Karpas-422 (cell line): ENCODE measurements around the gene ZNF692. TPM values are rescaled to one million over a fixed set of nuclear protein-coding genes. Genes with fewer than 3 reads are reported as not detected.
"Not testable (repeated sequence)": the region's sequence is repeated elsewhere in the genome, so short reads cannot be mapped to it uniquely, and the experiment has no call there.

Source experiments
- DNase-seq: peaks from one replicate; pipeline ENCODE4 v3.0.0-alpha.2; 2015
- H2AFZ ChIP-seq: fragments of 200-600 bp; sonication (generic); 2 replicates; pipeline ENCODE4 v1.6.1; 2014; ENCODE audit warnings: antibody characterized with exemption, low read length, mixed read lengths
- H3K27ac ChIP-seq: fragments of 200-600 bp; sonication (generic); 2 replicates; pipeline ENCODE4 v1.5.1; 2014; ENCODE audit warnings: mild to moderate bottlenecking, low read length, moderate library complexity
- H3K27me3 ChIP-seq: fragments of 200-600 bp; sonication (generic); 2 replicates; pipeline ENCODE4 v1.6.1; 2014; ENCODE audit warnings: low read length, mixed read lengths
- H3K36me3 ChIP-seq: fragments of 200-600 bp; sonication (generic); 2 replicates; pipeline ENCODE4 v1.6.1; 2014; ENCODE audit warnings: low read length, mixed read lengths; ENCODE audit not compliant: insufficient read depth
- H3K4me1 ChIP-seq: fragments of 200-600 bp; sonication (generic); 2 replicates; pipeline ENCODE4 v1.6.1; 2014; ENCODE audit warnings: mild to moderate bottlenecking, low read length, mixed read lengths
- H3K4me2 ChIP-seq: fragments of 200-600 bp; sonication (generic); 2 replicates; pipeline ENCODE4 v1.6.1; 2014; ENCODE audit warnings: low read length, low read depth, mild to moderate bottlenecking; ENCODE audit not compliant: poor library complexity, severe bottlenecking
- H3K4me3 ChIP-seq: fragments of 200-600 bp; sonication (generic); 2 replicates; pipeline ENCODE4 v1.5.1; 2014; ENCODE audit warnings: mild to moderate bottlenecking, antibody characterized with exemption, low read length, mixed read lengths
- H3K79me2 ChIP-seq: fragments of 200-600 bp; sonication (generic); 2 replicates; pipeline ENCODE4 v1.6.1; 2014; ENCODE audit warnings: mild to moderate bottlenecking, low read length, mixed read lengths
- H3K9ac ChIP-seq: fragments of 200-600 bp; sonication (generic); 2 replicates; pipeline ENCODE4 v1.6.0; 2014; ENCODE audit warnings: low read length
- H3K9me2 ChIP-seq: fragments of 200-600 bp; sonication (generic), shearing (Covaris generic); replicated peaks from 2 replicates; pipeline ENCODE4 v1.6.0; 2014; ENCODE audit warnings: mild to moderate bottlenecking, low read length, moderate library complexity; ENCODE audit not compliant: insufficient read depth
- H3K9me3 ChIP-seq: fragments of 300-700, 200-600 bp; sonication (generic); 2 replicates; pipeline ENCODE4 v1.6.1; 2014; ENCODE audit warnings: low read length, mixed read lengths
- H4K20me1 ChIP-seq: fragments of 200-600 bp; sonication (generic); 2 replicates; pipeline ENCODE4 v1.6.1; 2014; ENCODE audit warnings: mild to moderate bottlenecking, antibody characterized with exemption, low read length, low read depth; ENCODE audit not compliant: insufficient read depth
- total RNA-seq: library from RNA; depleted of rRNA; stranded (reverse); fragments of >200 nt; shearing (Covaris generic); gene quantifications from 2 replicates; pipeline ENCODE4 v1.2.3, GENCODE V29; 2014; ENCODE audit warnings: low replicate concordance

The ZNF692 gene
- total RNA-seq, 1 experiment from 2014 or later = 27.2 TPM

DNA sequence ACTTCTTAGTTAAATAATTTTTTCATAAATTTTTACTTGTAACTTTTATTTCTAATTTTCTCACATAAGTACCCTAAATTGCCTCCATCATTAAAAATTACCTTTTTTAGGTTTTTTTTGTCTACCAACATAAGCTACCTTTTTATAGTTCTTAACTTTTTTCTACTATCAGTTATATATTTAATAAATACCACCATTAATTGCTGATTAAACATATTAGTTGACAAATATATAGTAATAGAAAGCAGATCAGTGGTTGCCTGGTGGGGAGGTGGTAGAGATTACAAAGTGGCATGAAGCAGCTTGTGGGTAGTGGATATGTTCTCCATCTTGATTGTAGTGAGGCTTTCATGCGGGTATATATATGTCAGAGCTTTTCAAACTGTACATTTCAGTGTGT lies 27.0 kb downstream of the ZNF692 start:
- Histone ChIP-seq H2AFZ (no peak overlapping the region), H4K20me1 (no peaks in the 10 kb centered on the region), H3K4me1 (peaks cover 14% of the 10 kb centered on the region), H3K9me2 (no peaks in the 10 kb centered on the region), H3K79me2 (no peaks in the 10 kb centered on the region), H3K27ac (no peak overlapping the region), H3K27me3 (no peaks in the 10 kb centered on the region), H3K4me2 (no peak overlapping the region), H3K36me3 (no peaks in the 10 kb centered on the region), H3K9ac (no peak overlapping the region), H3K4me3 (no peak overlapping the region), H3K9me3 (no peaks in the 10 kb centered on the region)
- no peak for DNase-seq

DNA sequence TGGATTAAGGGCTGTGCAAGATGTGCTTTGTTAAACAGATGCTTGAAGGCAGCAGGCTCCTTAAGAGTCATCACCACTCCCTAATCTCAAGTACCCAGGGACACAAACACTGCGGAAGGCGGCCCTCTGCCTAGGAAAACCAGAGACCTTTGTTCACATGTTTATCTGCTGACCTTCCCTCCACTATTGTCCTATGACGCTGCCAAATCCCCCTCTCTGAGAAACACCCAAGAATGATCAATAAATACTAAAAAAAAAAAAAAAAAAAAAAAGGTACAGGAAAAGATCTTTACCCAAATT lies 28.2 kb downstream of the ZNF692 start:
- H3K4me3 ChIP-seq, H3K4me2 ChIP-seq, H4K20me1 ChIP-seq: not testable (repeated sequence)

DNA sequence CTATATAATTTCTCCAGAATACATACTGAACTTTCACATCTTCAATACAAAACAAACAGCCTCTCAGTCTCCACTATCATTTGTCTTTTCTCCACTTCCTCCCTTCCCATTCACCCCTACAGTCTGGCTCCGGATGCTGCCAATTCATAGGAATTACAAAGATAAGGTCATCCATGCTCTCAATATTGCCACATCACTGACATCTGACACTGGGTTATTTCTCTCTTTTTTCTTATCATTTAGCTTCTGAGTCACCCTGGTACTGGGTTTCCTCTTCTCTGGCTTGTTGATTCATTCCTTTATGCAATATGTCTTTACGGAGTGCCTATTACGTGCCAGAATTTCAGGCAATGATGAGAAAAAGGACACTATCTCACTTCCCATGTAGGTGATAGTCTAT lies 30.0 kb downstream of the ZNF692 start:
- Histone ChIP-seq H3K4me1 (peaks cover 23% of the 10 kb centered on the region), H3K9me3 (no peaks in the 10 kb centered on the region), H3K36me3 (no peaks in the 10 kb centered on the region), H3K27ac (no peak overlapping the region), H3K27me3 (no peaks in the 10 kb centered on the region), H3K9ac (no peak overlapping the region), H2AFZ (no peak overlapping the region), H3K4me3 (no peak overlapping the region), H4K20me1 (no peaks in the 10 kb centered on the region), H3K9me2 (no peaks in the 10 kb centered on the region), H3K4me2 (no peak overlapping the region), H3K79me2 (peaks cover 18% of the 10 kb centered on the region)
- DNase-seq = no peak

More for the DNA sequence above, 28.2 kb downstream of the ZNF692 start:
- not testable (repeated sequence) for H3K9me2 ChIP-seq, H3K36me3 ChIP-seq, H3K9me3 ChIP-seq, DNase-seq, H3K27ac ChIP-seq, H3K79me2 ChIP-seq, H2AFZ ChIP-seq, H3K27me3 ChIP-seq, H3K9ac ChIP-seq
- H3K4me1 ChIP-seq = peaks cover 17% of the 10 kb centered on the region

DNA sequence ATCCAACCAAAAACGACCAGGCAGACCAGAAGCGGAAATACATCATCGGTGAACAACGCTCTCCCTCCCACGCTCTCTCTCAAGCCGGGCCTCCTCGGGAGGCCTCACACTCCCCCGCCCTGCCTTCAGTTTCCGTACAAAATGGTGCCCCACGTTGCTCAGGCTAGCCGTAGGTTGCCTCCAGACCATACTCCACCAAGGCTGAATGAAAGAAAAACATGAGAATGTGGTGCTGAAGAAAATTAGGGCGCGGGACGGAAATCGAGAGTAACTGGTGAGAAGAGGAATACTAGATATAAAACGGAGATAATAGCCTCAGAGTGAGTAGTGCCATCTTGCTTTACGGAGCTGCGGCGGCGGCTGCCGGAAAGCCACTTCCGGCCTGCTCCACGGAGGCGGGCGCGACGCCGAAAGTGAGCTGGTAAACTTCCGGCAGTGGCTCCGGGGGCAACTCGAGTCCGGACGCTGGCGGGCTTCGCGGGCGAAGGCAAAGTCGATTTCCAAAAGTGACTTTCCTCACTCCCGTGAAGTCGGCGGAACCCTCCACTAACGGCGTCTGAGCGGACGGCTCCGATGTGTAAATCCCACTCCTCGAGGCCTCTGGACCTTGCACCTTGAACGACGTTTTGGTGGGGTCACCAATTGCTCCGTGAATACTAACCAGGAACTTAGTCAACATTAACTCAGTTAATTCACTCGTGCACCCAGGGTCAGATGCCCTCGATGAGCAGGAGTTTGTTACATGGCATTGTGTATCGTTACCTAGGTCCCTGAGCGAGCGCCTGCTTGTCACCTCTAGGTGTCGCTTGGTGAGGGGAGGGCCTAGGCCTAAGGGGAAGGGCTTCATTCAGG lies 32.8 kb downstream of the ZNF692 start, which contains the start of gene SH3BP5L:
Gene SH3BP5L, minus strand, starts transcription at position 7 of the 852 bp plus-strand sequence. CDS start 980 bp downstream, outside the sequence.
- H3K4me3 ChIP-seq = peak within 1 kb of the TSS; percentile 70
- H3K9ac ChIP-seq = peak within 1 kb of the TSS; percentile 83
- no peaks in the 10 kb centered on the region; the same call in 1 of the 2 replicates for H4K20me1 ChIP-seq
- H3K4me2 ChIP-seq = peak within 1 kb of the TSS; percentile 80
- peaks cover 48% of the 10 kb centered on the region for H3K4me1 ChIP-seq
- H3K9me3 ChIP-seq = no peaks in the 10 kb centered on the region
- H3K79me2 ChIP-seq = peaks cover 41% of the 10 kb centered on the region
- no peaks in the 10 kb centered on the region for H3K27me3 ChIP-seq
- DNase-seq = peak; percentile 97
- H3K9me2 ChIP-seq = no peaks in the 10 kb centered on the region
- peak within 1 kb of the TSS; percentile 98 for H2AFZ ChIP-seq
- H3K27ac ChIP-seq = peak within 1 kb of the TSS; percentile 74
- no peaks in the 10 kb centered on the region for H3K36me3 ChIP-seq

DNA sequence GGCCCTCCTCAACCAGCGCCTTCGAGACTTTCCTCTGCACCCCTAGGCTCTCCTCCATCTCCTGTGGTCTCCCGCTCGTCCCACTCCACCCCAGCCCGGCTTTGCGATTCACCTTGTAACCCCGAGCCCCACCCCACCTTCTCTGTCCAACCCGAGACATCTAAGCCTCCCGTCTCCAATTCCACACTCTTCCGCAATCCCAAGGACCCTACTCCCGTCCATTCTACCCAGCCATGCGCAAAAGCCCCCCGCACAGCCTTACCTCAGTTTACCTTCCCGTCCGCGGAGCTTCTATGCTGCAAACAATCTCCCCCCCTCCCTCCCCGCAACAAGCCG lies 33.3 kb downstream of the ZNF692 start:
- peak overlapping the region; percentile 83 for H3K9ac ChIP-seq
- H3K4me2 ChIP-seq = peak overlapping the region; percentile 80
- peaks cover 47% of the 10 kb centered on the region for H3K79me2 ChIP-seq
- peaks cover 52% of the 10 kb centered on the region for H3K4me1 ChIP-seq
- H3K27ac ChIP-seq = no peak overlapping the region
- no peaks in the 10 kb centered on the region for H3K9me2 ChIP-seq
- peak overlapping the region; percentile 70 for H3K4me3 ChIP-seq
- DNase-seq = no peak
- H2AFZ ChIP-seq = peak overlapping the region; percentile 98; the same call in 1 of the 2 replicates
- no peaks in the 10 kb centered on the region; the same call in 1 of the 2 replicates for H4K20me1 ChIP-seq
- no peaks in the 10 kb centered on the region for H3K36me3 ChIP-seq
- H3K27me3 ChIP-seq = no peaks in the 10 kb centered on the region
- H3K9me3 ChIP-seq = no peaks in the 10 kb centered on the region

DNA sequence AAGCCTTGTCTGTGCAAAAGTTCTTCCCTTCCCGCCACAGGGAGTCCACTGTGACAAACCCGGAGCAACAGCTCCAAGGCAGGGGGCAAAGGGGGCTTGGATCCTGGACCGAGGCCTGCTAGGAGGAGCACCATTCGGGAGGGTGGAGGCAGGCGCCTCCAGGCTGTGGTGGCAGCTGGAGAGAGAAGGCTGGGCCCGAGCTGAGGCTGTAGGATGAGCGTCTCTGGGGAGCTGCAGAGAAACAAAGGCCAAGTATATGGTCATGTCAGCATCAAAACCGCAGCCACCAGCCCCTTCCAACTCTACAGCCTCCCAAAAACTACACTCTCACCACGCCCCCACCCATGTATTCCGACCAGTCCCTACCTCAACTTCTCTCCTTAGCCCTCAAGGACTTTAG lies 33.7 kb downstream of the ZNF692 start:
- no peaks in the 10 kb centered on the region; the same call in 1 of the 2 replicates for H4K20me1 ChIP-seq
- H3K9ac ChIP-seq = peak overlapping the region; percentile 83
- H3K4me1 ChIP-seq = peaks cover 56% of the 10 kb centered on the region
- H3K36me3 ChIP-seq = no peaks in the 10 kb centered on the region; the same call in 1 of the 2 replicates
- peak overlapping the region; percentile 80 for H3K4me2 ChIP-seq
- H2AFZ ChIP-seq = no peak overlapping the region
- H3K27ac ChIP-seq = no peak overlapping the region
- H3K4me3 ChIP-seq = peak overlapping the region; percentile 70
- no peaks in the 10 kb centered on the region for H3K9me3 ChIP-seq
- no peaks in the 10 kb centered on the region for H3K9me2 ChIP-seq
- H3K79me2 ChIP-seq = peaks cover 51% of the 10 kb centered on the region
- no peaks in the 10 kb centered on the region for H3K27me3 ChIP-seq
- DNase-seq = no peak

DNA sequence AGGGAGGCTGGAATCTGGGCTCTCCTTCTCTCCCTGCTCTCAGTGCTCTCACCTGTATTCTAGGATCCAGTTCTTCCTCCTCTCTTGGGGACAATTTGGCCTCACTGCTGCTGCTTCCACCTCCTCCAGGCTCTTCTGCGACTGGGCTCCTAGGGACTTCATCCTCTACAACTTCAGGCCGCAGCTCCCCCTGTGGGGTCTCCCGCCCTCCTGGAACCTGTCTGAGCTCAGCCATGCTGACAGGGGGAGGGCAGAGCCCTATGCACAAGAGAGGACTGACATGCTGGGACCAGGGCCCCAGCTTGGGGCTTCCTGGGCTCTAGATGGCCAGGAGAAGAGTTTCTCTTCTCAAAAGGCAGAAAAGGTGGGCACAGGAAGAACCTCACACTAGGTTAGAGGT lies 34.2 kb downstream of the ZNF692 start:
- no peak for DNase-seq
- no peak overlapping the region for H3K27ac ChIP-seq
- H3K27me3 ChIP-seq = no peaks in the 10 kb centered on the region
- H4K20me1 ChIP-seq = no peaks in the 10 kb centered on the region; the same call in 1 of the 2 replicates
- peak overlapping the region; percentile 70 for H3K4me3 ChIP-seq
- no peak overlapping the region for H2AFZ ChIP-seq
- peak overlapping the region; percentile 83 for H3K9ac ChIP-seq
- peaks cover 60% of the 10 kb centered on the region for H3K4me1 ChIP-seq
- H3K79me2 ChIP-seq = peaks cover 54% of the 10 kb centered on the region
- H3K36me3 ChIP-seq = no peaks in the 10 kb centered on the region; the same call in 1 of the 2 replicates
- H3K9me2 ChIP-seq = no peaks in the 10 kb centered on the region
- H3K9me3 ChIP-seq = no peaks in the 10 kb centered on the region
- peak overlapping the region; percentile 80 for H3K4me2 ChIP-seq

DNA sequence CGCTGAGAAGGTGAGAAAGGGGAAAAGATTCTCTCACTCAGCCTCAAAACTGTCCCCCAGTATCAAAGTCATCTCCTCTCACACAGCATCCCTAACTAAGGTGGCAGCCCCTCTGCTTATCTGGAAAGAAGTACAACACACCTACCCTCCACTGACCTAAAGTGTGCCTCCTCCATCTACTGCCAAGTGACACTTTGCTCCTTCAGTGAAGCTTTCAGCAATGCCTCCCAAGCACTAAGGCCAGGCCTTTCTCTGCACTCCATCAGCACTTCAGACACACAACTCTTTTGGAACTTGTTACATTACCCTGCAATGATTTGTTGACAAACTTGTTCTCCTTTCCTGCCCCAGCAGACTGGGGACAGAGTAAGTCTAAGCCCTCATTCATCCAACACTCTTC lies 34.6 kb downstream of the ZNF692 start:
- Histone ChIP-seq H3K4me3 (peak overlapping the region; percentile 70; the same call in 1 of the 2 replicates), H3K27ac (no peak overlapping the region), H3K4me2 (peak overlapping the region; percentile 80), H3K79me2 (peaks cover 55% of the 10 kb centered on the region), H3K4me1 (peaks cover 64% of the 10 kb centered on the region), H3K9me3 (no peaks in the 10 kb centered on the region), H4K20me1 (no peaks in the 10 kb centered on the region; the same call in 1 of the 2 replicates), H3K36me3 (no peaks in the 10 kb centered on the region; the same call in 1 of the 2 replicates), H3K27me3 (no peaks in the 10 kb centered on the region), H2AFZ (no peak overlapping the region), H3K9ac (peak overlapping the region; percentile 83; the same call in 1 of the 2 replicates), H3K9me2 (no peaks in the 10 kb centered on the region)
- DNase-seq = no peak
